Stomach (tissue), 9 donors: ENCODE measurements around the gene TEX26. TPM values are rescaled to one million over a fixed set of nuclear protein-coding genes. Genes with fewer than 3 reads are reported as not detected.

Source experiments
- DNase-seq, 2 donors: peaks; one replicate each; pipeline versions ENCODE4 v3.0.0 to v3.0.0-alpha.2; 2013 to 2019
- H3K27ac ChIP-seq, 5 donors: fragments of 200-600 bp in 4 of 5; sonication (generic) in 4 of 5; one replicate each; pipeline ENCODE4 v1.5.1; 2013 to 2019; ENCODE audit warnings: mild to moderate bottlenecking in 1 of 5, moderate library complexity in 1 of 5
- H3K27me3 ChIP-seq, 3 donors: fragments of 200-600 bp; sonication (generic); one replicate each; pipeline ENCODE4 v1.5.1; 2017 to 2019; ENCODE audit warnings: mixed run types in 1 of 3
- H3K36me3 ChIP-seq, 4 donors: fragments of 200-600 bp; sonication (generic); 1 replicate in 3 of 4; 2 replicates in 1 of 4; pipeline ENCODE4 v1.5.1; 2016 to 2019
- H3K4me1 ChIP-seq, 4 donors: fragments of 200-600 bp; sonication (generic); one replicate each; pipeline ENCODE4 v1.5.1; 2016 to 2019
- H3K4me3 ChIP-seq, 4 donors: fragments of 200-600 bp; sonication (generic) in 3 of 4; one replicate each; pipeline ENCODE4 v1.5.1; 2016 to 2019; ENCODE audit warnings: mild to moderate bottlenecking in 1 of 4
- H3K9me3 ChIP-seq, 4 donors: fragments of 200-600 bp; sonication (generic); one replicate each; pipeline ENCODE4 v1.5.1; 2016 to 2019
- EP300 ChIP-seq: sonication (generic); formaldehyde crosslinking; IDR thresholded peaks from one replicate; pipeline ENCODE4 v1.6.1; 2017; ENCODE audit warnings: antibody characterized with exemption
- POLR2A ChIP-seq, 4 donors: fragments of 450-650 bp; IDR thresholded peaks; one replicate each; pipeline ENCODE4 v1.6.1; 2016; ENCODE audit warnings: antibody characterized with exemption in 4 of 4, control low read depth in 2 of 4, mild to moderate bottlenecking in 1 of 4, moderate library complexity in 1 of 4
- POLR2AphosphoS5 ChIP-seq, 3 donors: sonication (generic); formaldehyde crosslinking; IDR thresholded peaks; one replicate each; pipeline ENCODE4 v1.6.1; 2016; ENCODE audit warnings: antibody characterized with exemption in 3 of 3
- WGBS, 5 donors: extraction: QIAGEN DNeasy Blood & Tissue Kit in 3 of 5; methylation state at CpG; one replicate each; pipeline versions ENCODE4 v1.1.5 to v1.1.7; 2013 to 2018; 5-methylcytosine and 5-hydroxymethylcytosine counted together
- intact Hi-C: fragments of 100-400 bp; cut with DNase I; formaldehyde crosslinking; loops from one replicate; pipeline ENCODE4 v1.15.1; 2023; ENCODE audit warnings: low total_unique reads
- polyA plus RNA-seq, 3 donors: library from polyadenylated mRNA; stranded (reverse); fragments of 200-250 nt; gene quantifications; one replicate each; pipeline ENCODE4 v1.2.3, GENCODE V29; 2013
- total RNA-seq, 5 donors: library from RNA; depleted of rRNA; stranded (reverse); fragments of >200 nt; gene quantifications; one replicate each; pipeline versions ENCODE4 v1.1.0 to v1.2.3, GENCODE V29; 2014 to 2016
- TF ChIP-seq, protein P1 (sequence below), 7 experiments: fragments of 450-650 bp in 4 of 7; fragments of 200-600 bp in 3 of 7; sonication (generic) in 3 of 7; IDR thresholded peaks; one replicate each; pipeline ENCODE4 v1.5.1; 2016 to 2019; ENCODE audit warnings: antibody characterized with exemption in 7 of 7, control low read depth in 2 of 7, mild to moderate bottlenecking in 1 of 7
- donor health status: healthy with polysubstance abuse.
- donor health status: Bipolar disorder and iron deficiency.
- donor health status: healthy.

TEX26 gene
- total and polyA plus RNA-seq, 8 donors = 0.50 TPM; not detected in 7

- 90 to 93% (median 91%) methylated on average over 21 to 23 of the region's 23 CpGs for WGBS, 5 donors
- TF ChIP-seq, protein P1, sequence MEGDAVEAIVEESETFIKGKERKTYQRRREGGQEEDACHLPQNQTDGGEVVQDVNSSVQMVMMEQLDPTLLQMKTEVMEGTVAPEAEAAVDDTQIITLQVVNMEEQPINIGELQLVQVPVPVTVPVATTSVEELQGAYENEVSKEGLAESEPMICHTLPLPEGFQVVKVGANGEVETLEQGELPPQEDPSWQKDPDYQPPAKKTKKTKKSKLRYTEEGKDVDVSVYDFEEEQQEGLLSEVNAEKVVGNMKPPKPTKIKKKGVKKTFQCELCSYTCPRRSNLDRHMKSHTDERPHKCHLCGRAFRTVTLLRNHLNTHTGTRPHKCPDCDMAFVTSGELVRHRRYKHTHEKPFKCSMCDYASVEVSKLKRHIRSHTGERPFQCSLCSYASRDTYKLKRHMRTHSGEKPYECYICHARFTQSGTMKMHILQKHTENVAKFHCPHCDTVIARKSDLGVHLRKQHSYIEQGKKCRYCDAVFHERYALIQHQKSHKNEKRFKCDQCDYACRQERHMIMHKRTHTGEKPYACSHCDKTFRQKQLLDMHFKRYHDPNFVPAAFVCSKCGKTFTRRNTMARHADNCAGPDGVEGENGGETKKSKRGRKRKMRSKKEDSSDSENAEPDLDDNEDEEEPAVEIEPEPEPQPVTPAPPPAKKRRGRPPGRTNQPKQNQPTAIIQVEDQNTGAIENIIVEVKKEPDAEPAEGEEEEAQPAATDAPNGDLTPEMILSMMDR (IDR thresholded peaks at IDR 0.05) = no peak
- no peak for TF ChIP-seq POLR2A (IDR thresholded peaks at IDR 0.05)
- DNase-seq = no peak
- Histone ChIP-seq H3K4me1 (no peaks in the 10 kb centered on the region), H3K9me3 (no peaks in the 10 kb centered on the region), H3K4me3 (no peak overlapping the region), H3K36me3 (no peaks in the 10 kb centered on the region), H3K27me3 (peaks cover 0 to 7% (median 0%) of the 10 kb centered on the region in 3 donors), H3K27ac (no peak overlapping the region)
- intact Hi-C loops = no loop called here
These were observed 72.6 kb downstream of the TEX26 start for GRCh38 chr13:31005066-31005465.

DNA sequence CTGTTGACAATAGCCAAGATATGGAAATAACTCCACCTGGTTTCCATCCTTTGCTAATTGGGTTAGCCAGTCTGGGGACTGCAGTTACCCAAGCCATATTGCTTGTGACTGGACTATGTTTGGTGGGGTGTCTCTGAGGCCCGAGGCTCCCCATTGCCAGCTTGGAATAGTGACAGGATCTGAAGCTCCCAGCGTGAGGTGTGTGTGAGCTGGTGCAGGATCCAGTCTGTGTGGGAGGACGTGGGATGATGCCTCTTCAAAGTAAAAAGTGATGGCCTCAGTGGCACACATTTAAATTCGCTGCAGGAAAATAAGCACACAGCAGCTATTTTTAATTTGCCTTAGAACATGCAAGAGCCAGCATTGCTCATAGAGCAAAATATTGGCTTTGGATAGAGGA is 75.0 kb downstream of the TEX26 start:
- WGBS, 5 donors = 72 to 84% (median 81%) methylated on average over 4 of the region's 4 CpGs
- DNase-seq = no peak
- Histone ChIP-seq H3K36me3 (no peaks in the 10 kb centered on the region), H3K27me3 (peaks cover 0 to 9% (median 0%) of the 10 kb centered on the region in 3 donors), H3K27ac (no peak overlapping the region), H3K4me1 (no peaks in the 10 kb centered on the region), H3K4me3 (no peak overlapping the region), H3K9me3 (no peaks in the 10 kb centered on the region)
- TF ChIP-seq, protein P1 (IDR thresholded peaks at IDR 0.05) = no peak
- TF ChIP-seq POLR2AphosphoS5 (IDR thresholded peaks at IDR 0.05) (no peak), POLR2A (IDR thresholded peaks at IDR 0.05) (no peak), EP300 (no peak)
- intact Hi-C loops = no loop called here

DNA sequence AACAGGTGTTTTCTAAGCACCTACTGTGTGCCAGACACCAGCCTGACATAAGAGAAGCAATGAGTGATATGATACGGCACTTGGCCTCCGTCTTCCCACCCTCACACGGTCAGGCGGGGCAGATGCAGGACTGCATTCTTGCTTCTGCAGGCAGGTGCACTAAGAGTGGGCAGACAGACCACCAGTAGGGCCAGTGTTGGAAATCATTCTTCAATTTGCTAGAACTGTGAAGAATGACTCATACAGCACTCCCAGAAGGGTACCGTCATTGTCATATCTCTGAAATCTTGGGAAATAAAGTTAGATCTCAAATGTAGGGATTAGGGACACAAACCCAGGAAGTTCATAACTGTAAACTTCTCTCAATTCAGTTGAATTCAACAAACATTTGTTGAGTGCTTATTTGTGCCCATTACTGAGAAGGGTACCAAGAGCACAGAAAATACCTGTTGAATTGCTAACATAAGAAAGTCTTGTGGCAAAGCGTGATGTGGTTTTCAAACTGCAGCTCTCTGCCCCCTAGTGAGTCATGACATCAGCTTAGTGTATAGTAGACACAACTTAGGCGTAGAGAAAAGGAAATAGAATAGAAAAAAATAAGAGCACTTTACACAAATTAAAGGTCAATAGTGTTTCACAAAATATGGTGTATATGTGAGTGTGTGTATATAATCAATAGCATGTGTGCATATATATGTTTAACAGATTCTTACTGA is 76.1 kb downstream of the TEX26 start:
- no peaks in the 10 kb centered on the region for H3K4me1 ChIP-seq
- WGBS, 5 donors = 78 to 88% (median 82%) methylated on average over 7 of the region's 7 CpGs
- no peak overlapping the region for H3K4me3 ChIP-seq
- H3K9me3 ChIP-seq = no peaks in the 10 kb centered on the region
- no peak overlapping the region for H3K27ac ChIP-seq
- peaks cover 0 to 9% (median 0%) of the 10 kb centered on the region in 3 donors for H3K27me3 ChIP-seq
- TF ChIP-seq, protein P1 (IDR thresholded peaks at IDR 0.05) = no peak
- TF ChIP-seq EP300 (no peak), POLR2A (IDR thresholded peaks at IDR 0.05) (no peak), POLR2AphosphoS5 (IDR thresholded peaks at IDR 0.05) (no peak)
- H3K36me3 ChIP-seq = no peaks in the 10 kb centered on the region
- DNase-seq = no peak
- intact Hi-C loops = no loop called here

- TF ChIP-seq, protein P1 (IDR thresholded peaks at IDR 0.05) = no peak
- TF ChIP-seq POLR2A (IDR thresholded peaks at IDR 0.05) (no peak), EP300 (no peak), POLR2AphosphoS5 (IDR thresholded peaks at IDR 0.05) (no peak)
- no peak for DNase-seq
- intact Hi-C loops = no loop called here
- H3K9me3 ChIP-seq = no peaks in the 10 kb centered on the region
- H3K4me3 ChIP-seq = no peak overlapping the region
- H3K36me3 ChIP-seq = no peaks in the 10 kb centered on the region
- H3K27me3 ChIP-seq = peaks cover 0 to 9% (median 0%) of the 10 kb centered on the region in 3 donors
- H3K27ac ChIP-seq = no peak overlapping the region
- WGBS, 5 donors = 60 to 88% (median 83%) methylated on average over 5 of the region's 5 CpGs
- H3K4me1 ChIP-seq = no peaks in the 10 kb centered on the region
These were observed 76.7 kb downstream of the TEX26 start for GRCh38 chr13:31009166-31009565.
